ENCODE data around the gene CNFN. TPM values are rescaled to one million over a fixed set of nuclear protein-coding genes. Genes with fewer than 3 reads are reported as not detected.
"Not testable (repeated sequence)": the region's sequence is repeated elsewhere in the genome, so short reads cannot be mapped to it uniquely, and the experiment has no call there.

CNFN gene
- total RNA-seq, 1 experiment from 2014 or later, result 7.1 TPM

DNA sequence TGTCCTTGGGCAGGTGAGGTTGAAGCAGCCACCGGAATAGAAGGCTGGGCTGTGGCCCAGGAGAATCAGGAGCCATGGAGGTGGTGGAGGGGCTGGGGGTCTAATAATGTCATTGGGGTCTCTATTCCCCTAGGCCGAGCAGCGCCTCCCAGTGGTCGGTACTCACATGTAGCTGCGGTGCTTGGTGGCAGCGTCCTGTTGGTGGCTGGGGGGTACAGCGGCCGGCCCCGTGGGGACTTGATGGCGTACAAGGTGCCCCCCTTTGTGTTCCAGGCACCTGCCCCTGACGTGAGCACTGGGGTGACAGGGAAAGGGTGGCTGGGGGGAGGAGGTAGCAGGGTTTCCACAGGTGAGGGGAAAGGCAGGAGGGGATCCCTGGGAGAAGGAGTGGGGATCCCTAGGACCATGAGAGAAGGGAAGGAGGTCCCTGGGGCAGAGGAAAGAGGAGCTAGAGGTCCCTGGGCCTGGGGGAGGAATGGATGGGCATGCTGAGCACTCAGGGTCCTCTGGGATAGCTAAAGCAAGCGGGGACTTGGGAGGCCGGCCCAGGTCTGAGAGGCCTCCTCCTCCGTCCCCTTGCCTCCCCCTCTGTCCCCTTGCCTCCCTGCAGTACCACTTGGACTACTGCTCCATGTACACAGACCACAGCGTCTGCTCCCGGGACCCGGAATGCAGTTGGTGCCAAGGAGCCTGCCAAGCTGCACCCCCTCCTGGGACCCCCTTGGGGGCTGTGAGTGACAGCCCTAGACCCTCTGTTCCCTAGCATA is 46.6 kb downstream of the CNFN start:
- Histone ChIP-seq H2BK5ac (ENCODE audit: insufficient read length, low read length) (no peak overlapping the region), H3K14ac (ENCODE audit: insufficient read depth, low read length) (no peak overlapping the region), H3K9ac (ENCODE audit: extremely low read depth, insufficient read length, low read length) (no peak overlapping the region), H4K91ac (ENCODE audit: insufficient read length, low read depth, low read length) (no peak overlapping the region), H4K8ac (replicated peaks; ENCODE audit: insufficient read length, low read depth, low read length) (no peak overlapping the region), H2AFZ (ENCODE audit: low read length) (no peak overlapping the region), H3K27ac (ENCODE audit: insufficient read length, low read depth, low read length) (no peak overlapping the region), H3K18ac (ENCODE audit: insufficient read length, low read depth, low read length) (no peak overlapping the region), H3K23ac (ENCODE audit: insufficient read length, low read depth, low read length) (no peak overlapping the region), H2BK15ac (ENCODE audit: low read depth, low read length) (no peak overlapping the region), H3K79me2 (ENCODE audit: insufficient read depth, low read length) (no peaks in the 10 kb centered on the region), H3K56ac (ENCODE audit: insufficient read length, low read depth, low read length) (no peak overlapping the region), H2AK5ac (ENCODE audit: insufficient read length, low read length) (no peak overlapping the region), H4K5ac (ENCODE audit: insufficient read length, low read depth, low read length) (no peak overlapping the region), H3K23me2 (ENCODE audit: insufficient read length, low read depth, low read length, poor library complexity, severe bottlenecking) (no peaks in the 10 kb centered on the region), H3K9me3 (ENCODE audit: control insufficient read depth, low read depth, low read length) (no peaks in the 10 kb centered on the region), H3K4ac (ENCODE audit: low read depth, low read length) (no peak overlapping the region), H3T11ph (ENCODE audit: low read length) (no peak overlapping the region), H2BK120ac (ENCODE audit: low read depth, low read length, poor library complexity, severe bottlenecking) (no peak overlapping the region), H2BK20ac (ENCODE audit: low read depth, low read length, poor library complexity, severe bottlenecking) (no peak overlapping the region), H3K4me2 (ENCODE audit: insufficient read depth, insufficient read length, low read length) (no peak overlapping the region), H3K27me3 (ENCODE audit: insufficient read depth, low read length) (no peaks in the 10 kb centered on the region), H2BK12ac (ENCODE audit: insufficient read length, low read depth, low read length) (no peak overlapping the region), H4K20me1 (ENCODE audit: control insufficient read depth, insufficient read depth, insufficient read length) (no peaks in the 10 kb centered on the region), H3K4me1 (ENCODE audit: insufficient read depth, low read length) (no peaks in the 10 kb centered on the region), H3K79me1 (ENCODE audit: insufficient read depth, low read depth, low read length, poor library complexity, severe bottlenecking) (no peaks in the 10 kb centered on the region)
- peaks cover 5 to 32% (median 21%) of the 10 kb centered on the region in 3 experiments; a peak in 6 of 7 replicates for H3K36me3 Mint-ChIP-seq (ENCODE audit: insufficient read depth in 1 of 3, low read depth in 3 of 3)
- H3K27me3 Mint-ChIP-seq (ENCODE audit: low read depth), result no peaks in the 10 kb centered on the region
- no peaks in the 10 kb centered on the region for H3K4me1 Mint-ChIP-seq
- TF ChIP-seq, protein P1, sequence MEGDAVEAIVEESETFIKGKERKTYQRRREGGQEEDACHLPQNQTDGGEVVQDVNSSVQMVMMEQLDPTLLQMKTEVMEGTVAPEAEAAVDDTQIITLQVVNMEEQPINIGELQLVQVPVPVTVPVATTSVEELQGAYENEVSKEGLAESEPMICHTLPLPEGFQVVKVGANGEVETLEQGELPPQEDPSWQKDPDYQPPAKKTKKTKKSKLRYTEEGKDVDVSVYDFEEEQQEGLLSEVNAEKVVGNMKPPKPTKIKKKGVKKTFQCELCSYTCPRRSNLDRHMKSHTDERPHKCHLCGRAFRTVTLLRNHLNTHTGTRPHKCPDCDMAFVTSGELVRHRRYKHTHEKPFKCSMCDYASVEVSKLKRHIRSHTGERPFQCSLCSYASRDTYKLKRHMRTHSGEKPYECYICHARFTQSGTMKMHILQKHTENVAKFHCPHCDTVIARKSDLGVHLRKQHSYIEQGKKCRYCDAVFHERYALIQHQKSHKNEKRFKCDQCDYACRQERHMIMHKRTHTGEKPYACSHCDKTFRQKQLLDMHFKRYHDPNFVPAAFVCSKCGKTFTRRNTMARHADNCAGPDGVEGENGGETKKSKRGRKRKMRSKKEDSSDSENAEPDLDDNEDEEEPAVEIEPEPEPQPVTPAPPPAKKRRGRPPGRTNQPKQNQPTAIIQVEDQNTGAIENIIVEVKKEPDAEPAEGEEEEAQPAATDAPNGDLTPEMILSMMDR (conservative IDR thresholded peaks at IDR 0.05), result peak; percentile 79
- DNase-seq, result peak; percentile 64
- no peak overlapping the region for H3K4me3 Mint-ChIP-seq
- WGBS (ENCODE audit: extremely low coverage, insufficient read length, low lambda C conversion rate), result no CpG with 5 or more reads among the region's 17 CpGs
- peak overlapping the region in 1 of 3 experiments; percentile 49; a peak in 2 of 7 replicates for H3K27ac Mint-ChIP-seq
- H3K9me3 Mint-ChIP-seq, result no peaks in the 10 kb centered on the region

DNA sequence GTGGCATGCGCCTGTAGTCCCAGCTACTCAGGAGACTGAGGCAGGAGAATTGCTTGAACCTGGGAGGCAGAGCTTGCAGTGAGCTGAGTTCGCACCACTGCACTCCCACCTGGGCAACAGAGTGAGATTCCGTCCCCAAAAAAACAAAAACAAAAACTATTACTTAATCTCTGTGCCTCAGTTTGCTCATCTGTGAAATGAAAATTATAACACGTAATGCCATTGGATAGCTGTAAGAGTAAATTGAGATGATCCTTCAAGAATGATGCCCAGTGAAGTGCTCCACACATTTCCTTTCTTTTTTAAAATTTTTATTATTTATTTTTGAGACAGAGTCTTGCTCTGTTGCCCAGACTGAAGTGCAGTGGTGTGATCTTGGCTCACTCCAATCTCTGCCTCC is 50.2 kb downstream of the CNFN start:
- peaks cover 4 to 26% (median 13%) of the 10 kb centered on the region in 3 experiments; a peak in 5 of 7 replicates for H3K36me3 Mint-ChIP-seq (ENCODE audit: insufficient read depth in 1 of 3, low read depth in 3 of 3)
- not testable (repeated sequence) for H2AFZ ChIP-seq (ENCODE audit: low read length); H3K27me3 Mint-ChIP-seq (ENCODE audit: low read depth); H3K9me3 ChIP-seq (ENCODE audit: control insufficient read depth, low read depth, low read length); H3K27ac ChIP-seq (ENCODE audit: insufficient read length, low read depth, low read length); H3K27ac Mint-ChIP-seq; H3K23ac ChIP-seq (ENCODE audit: insufficient read length, low read depth, low read length); H3K9ac ChIP-seq (ENCODE audit: extremely low read depth, insufficient read length, low read length); H2BK20ac ChIP-seq (ENCODE audit: low read depth, low read length, poor library complexity, severe bottlenecking); H3K4me3 Mint-ChIP-seq; H3K18ac ChIP-seq (ENCODE audit: insufficient read length, low read depth, low read length); H2BK5ac ChIP-seq (ENCODE audit: insufficient read length, low read length); H2BK12ac ChIP-seq (ENCODE audit: insufficient read length, low read depth, low read length); H2AK5ac ChIP-seq (ENCODE audit: insufficient read length, low read length); H2BK15ac ChIP-seq (ENCODE audit: low read depth, low read length); H4K5ac ChIP-seq (ENCODE audit: insufficient read length, low read depth, low read length); H3K27me3 ChIP-seq (ENCODE audit: insufficient read depth, low read length); H3K4me1 Mint-ChIP-seq; H3T11ph ChIP-seq (ENCODE audit: low read length); H3K79me1 ChIP-seq (ENCODE audit: insufficient read depth, low read depth, low read length, poor library complexity, severe bottlenecking); H3K23me2 ChIP-seq (ENCODE audit: insufficient read length, low read depth, low read length, poor library complexity, severe bottlenecking); DNase-seq; H3K9me3 Mint-ChIP-seq; H3K4ac ChIP-seq (ENCODE audit: low read depth, low read length); H4K91ac ChIP-seq (ENCODE audit: insufficient read length, low read depth, low read length); H4K20me1 ChIP-seq (ENCODE audit: control insufficient read depth, insufficient read depth, insufficient read length); H3K56ac ChIP-seq (ENCODE audit: insufficient read length, low read depth, low read length); H4K8ac ChIP-seq (replicated peaks; ENCODE audit: insufficient read length, low read depth, low read length); H3K79me2 ChIP-seq (ENCODE audit: insufficient read depth, low read length); H3K14ac ChIP-seq (ENCODE audit: insufficient read depth, low read length); H2BK120ac ChIP-seq (ENCODE audit: low read depth, low read length, poor library complexity, severe bottlenecking); H3K4me2 ChIP-seq (ENCODE audit: insufficient read depth, insufficient read length, low read length); H3K4me1 ChIP-seq (ENCODE audit: insufficient read depth, low read length)
- WGBS (ENCODE audit: extremely low coverage, insufficient read length, low lambda C conversion rate), result no CpG with 5 or more reads among the region's 4 CpGs

All from H9 (cell line).